Measurements from ENCODE around the gene LRIG2. TPM values are rescaled to one million over a fixed set of nuclear protein-coding genes. Genes with fewer than 3 reads are reported as not detected.

Gene LRIG2
- total and polyA plus RNA-seq, 9 of the 15 experiments (the other 6 are each of a cell fraction or from before 2014, with no cell fraction given) = 1.8 to 28.1 (median 11.5) TPM

DNA sequence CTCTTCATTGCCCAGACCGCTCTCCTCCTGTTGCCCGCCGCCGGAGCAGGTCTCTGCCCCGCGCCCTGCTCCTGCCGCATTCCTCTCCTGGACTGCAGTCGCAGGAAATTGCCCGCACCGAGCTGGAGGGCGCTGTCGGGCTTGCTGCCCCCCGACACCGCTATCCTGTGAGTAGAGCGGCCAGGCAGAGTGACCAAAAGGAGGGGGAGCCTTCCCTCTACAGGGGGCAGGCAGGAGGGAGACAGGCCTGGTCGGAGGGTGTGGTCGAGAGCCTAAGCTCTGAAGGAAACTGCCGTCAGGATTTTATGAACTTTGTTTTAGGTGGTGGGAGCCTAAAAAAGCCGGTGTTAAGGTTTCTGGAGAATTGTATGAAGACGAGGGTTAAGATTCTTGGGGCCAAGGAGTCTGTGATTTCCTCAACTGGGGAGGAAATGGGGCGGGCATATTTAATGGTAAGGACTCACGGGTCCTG is 517 bp downstream of the LRIG2 start (continued):
- TF ChIP-seq E4F1 (CRISPR knock-in tag; IDR thresholded peaks at IDR 0.05; ENCODE audit: borderline replicate concordance) (no peak), SMARCC2 (IDR thresholded peaks at IDR 0.05; ENCODE audit: low read depth) (peak; percentile 91), TARDBP (IDR thresholded peaks at IDR 0.05) (no peak)

GRCh38 chr1:113074237-113074636 is 1.2 kb downstream of the LRIG2 start:
- ATAC-seq (no peak), FAIRE-seq (no peak), DNase-seq (ENCODE audit: extremely low read depth in 1 of 4, low spot score in 3 of 4) (no peak)
- no TSS peak for BruUV-seq (replicated peaks)
- ChIA-PET POLR2A (interaction anchor here (0.6 to 3.7 kb wide), 11 partner anchors 8 to 856 kb away, joined by 3 to 48 read pairs (median 9); partner anchors contain the start of gene SLC16A1), CTCF (ENCODE audit: low intra/inter-chr PET ratio) (interaction anchor here (0.6 to 1.1 kb wide), 2 partner anchors 193 to 1317 kb away, joined by 3 to 4 read pairs; no protein-coding TSS in a partner anchor)
- Histone ChIP-seq H3K79me2 (ENCODE audit: control insufficient read depth, insufficient read depth, low read length) (peaks cover 55% of the 10 kb centered on the region), H3K4me2 (ENCODE audit: insufficient read depth, low read length) (peak overlapping the region; percentile 99), H3K27ac (ENCODE audit: extremely low read depth, low read depth, low read length) (no peak overlapping the region), H4K20me1 (replicated peaks; ENCODE audit: control insufficient read depth, insufficient read depth, low read length) (peaks cover 3% of the 10 kb centered on the region; the same call in 1 of the 2 replicates), H2AFZ (ENCODE audit: low read depth, low read length) (no peak overlapping the region), H3K36me3 (ENCODE audit: control insufficient read depth, insufficient read depth, low read length) (peaks cover 35% of the 10 kb centered on the region), H3K9ac (ENCODE audit: insufficient read depth in 1 of 2, low read depth in 2 of 2, low read length in 2 of 2) (peak overlapping the region in 1 of 2 experiments; percentile 96; a peak in 2 of 4 replicates), H3K9me3 (replicated peaks; ENCODE audit: control insufficient read depth, insufficient read depth, low read depth, low read length) (no peaks in the 10 kb centered on the region), H3K4me1 (replicated peaks in 1 of 2; ENCODE audit: control insufficient read depth in 2 of 2, insufficient read depth in 2 of 2, low read length in 2 of 2) (peaks cover 16% of the 10 kb centered on the region in 2 experiments), H3K4me3 (peak overlapping the region; percentile 96), H3K27me3 (ENCODE audit: control insufficient read depth in 2 of 2, insufficient read depth in 2 of 2, low read length in 2 of 2) (no peaks in the 10 kb centered on the region), H3K9me1 (ENCODE audit: control insufficient read depth, insufficient read depth, low read length) (no peaks in the 10 kb centered on the region)
- WGBS (ENCODE audit: insufficient coverage, low coverage, missing lambda C conversion rate) = 53% methylated on average over 6 of the region's 6 CpGs
- in situ Hi-C loops (cut with MboI) (no loop called here), intact Hi-C loops (cut with micrococcal nuclease) (loop anchor here (5.0 kb wide), 1 partner anchor 378 kb away; no protein-coding TSS in a partner anchor)
- TF ChIP-seq SUPT5H (IDR thresholded peaks at IDR 0.05) = no peak
- TF ChIP-seq ZNF143 (CRISPR knock-in tag; IDR thresholded peaks at IDR 0.05) = no peak
- TF ChIP-seq JUNB (CRISPR knock-in tag; conservative IDR thresholded peaks at IDR 0.05) = no peak
- no peak for TF ChIP-seq HDGF (IDR thresholded peaks at IDR 0.05)
- no peak for TF ChIP-seq MEIS2 (IDR thresholded peaks at IDR 0.05; ENCODE audit: partially characterized antibody)
- TF ChIP-seq ZNF347 (CRISPR knock-in tag; IDR thresholded peaks at IDR 0.05; ENCODE audit: low read depth) = no peak
- TF ChIP-seq ZNF224 (CRISPR knock-in tag; IDR thresholded peaks at IDR 0.05) = no peak
- TF ChIP-seq ESRRA (IDR thresholded peaks at IDR 0.05; ENCODE audit: borderline replicate concordance, low read depth) = no peak
- TF ChIP-seq FOXK1 (CRISPR knock-in tag; IDR thresholded peaks at IDR 0.05; ENCODE audit: borderline replicate concordance) = no peak
- TF ChIP-seq HINFP (tag; conservative IDR thresholded peaks at IDR 0.05; ENCODE audit: low read depth) = no peak
- TF ChIP-seq CC2D1A (IDR thresholded peaks at IDR 0.05) = no peak
- no peak for TF ChIP-seq HDAC3 (IDR thresholded peaks at IDR 0.05; ENCODE audit: borderline replicate concordance, partially characterized antibody)
- TF ChIP-seq STAT5A (IDR thresholded peaks at IDR 0.05; ENCODE audit: borderline replicate concordance, low read length) = no peak
- TF ChIP-seq RAD21 (CRISPR knock-in tag; conservative IDR thresholded peaks at IDR 0.05 in 1 of 2, IDR thresholded peaks at IDR 0.05 in 1 of 2) = no peak
- TF ChIP-seq TCFL5 (CRISPR knock-in tag; conservative IDR thresholded peaks at IDR 0.05) = no peak
- no peak for TF ChIP-seq ZNF77 (CRISPR knock-in tag; IDR thresholded peaks at IDR 0.05)
- TF ChIP-seq ZNF282 (CRISPR knock-in tag; IDR thresholded peaks at IDR 0.05) = no peak
